ENCODE data around the gene AKR1C2.
"Not testable (repeated sequence)": the region's sequence is repeated elsewhere in the genome, so short reads cannot be mapped to it uniquely, and the experiment has no call there.

DNA sequence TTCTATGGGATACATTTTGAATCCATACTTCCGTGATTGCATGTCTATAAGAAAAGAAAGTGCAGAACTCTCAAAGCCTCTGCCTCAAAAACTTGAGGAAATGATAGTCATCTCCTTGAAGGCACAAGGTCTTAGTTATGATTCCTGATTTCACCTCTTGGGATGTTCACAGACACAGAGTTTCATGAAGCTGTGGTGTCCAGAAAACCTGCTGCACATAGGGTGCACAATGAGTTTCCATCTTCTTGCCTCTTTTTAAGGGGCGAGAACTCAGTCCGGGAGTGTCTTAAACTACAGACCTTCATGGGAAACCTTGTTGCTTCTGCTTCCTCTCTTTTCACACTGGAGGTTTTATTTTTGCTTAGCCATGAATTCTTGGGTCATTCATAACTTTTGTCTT lies 36.5 kb downstream of the AKR1C2 start:
- TF ChIP-seq, protein P1, sequence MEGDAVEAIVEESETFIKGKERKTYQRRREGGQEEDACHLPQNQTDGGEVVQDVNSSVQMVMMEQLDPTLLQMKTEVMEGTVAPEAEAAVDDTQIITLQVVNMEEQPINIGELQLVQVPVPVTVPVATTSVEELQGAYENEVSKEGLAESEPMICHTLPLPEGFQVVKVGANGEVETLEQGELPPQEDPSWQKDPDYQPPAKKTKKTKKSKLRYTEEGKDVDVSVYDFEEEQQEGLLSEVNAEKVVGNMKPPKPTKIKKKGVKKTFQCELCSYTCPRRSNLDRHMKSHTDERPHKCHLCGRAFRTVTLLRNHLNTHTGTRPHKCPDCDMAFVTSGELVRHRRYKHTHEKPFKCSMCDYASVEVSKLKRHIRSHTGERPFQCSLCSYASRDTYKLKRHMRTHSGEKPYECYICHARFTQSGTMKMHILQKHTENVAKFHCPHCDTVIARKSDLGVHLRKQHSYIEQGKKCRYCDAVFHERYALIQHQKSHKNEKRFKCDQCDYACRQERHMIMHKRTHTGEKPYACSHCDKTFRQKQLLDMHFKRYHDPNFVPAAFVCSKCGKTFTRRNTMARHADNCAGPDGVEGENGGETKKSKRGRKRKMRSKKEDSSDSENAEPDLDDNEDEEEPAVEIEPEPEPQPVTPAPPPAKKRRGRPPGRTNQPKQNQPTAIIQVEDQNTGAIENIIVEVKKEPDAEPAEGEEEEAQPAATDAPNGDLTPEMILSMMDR (conservative IDR thresholded peaks at IDR 0.05; ENCODE audit: low read depth, low read length), result not testable (repeated sequence)
- not testable (repeated sequence) for TF ChIP-seq EZH2 (IDR thresholded peaks at IDR 0.05; ENCODE audit: borderline replicate concordance, low read depth, low read length, poor library complexity, severe bottlenecking)
